Type B pancreatic cell (in vitro differentiated cells): Measurements from ENCODE around the gene ZNF646. TPM values are rescaled to one million over a fixed set of nuclear protein-coding genes. Genes with fewer than 3 reads are reported as not detected.

ENCODE experiments used
- DNase-seq: peaks from one replicate; pipeline ENCODE4 v3.0.0; 2021; ENCODE audit warnings: mixed read lengths; ENCODE audit not compliant: unreplicated experiment; ENCODE audit errors: extremely low spot score
- H3K27ac Mint-ChIP-seq: 2 replicates; pipeline ENCODE4 v1.8.0; 2021; ENCODE audit warnings: mild to moderate bottlenecking, mixed read lengths
- H3K27me3 Mint-ChIP-seq: 2 replicates; pipeline ENCODE4 v1.8.0; 2021; ENCODE audit warnings: mixed read lengths
- H3K36me3 Mint-ChIP-seq: 2 replicates; pipeline ENCODE4 v1.8.0; 2021; ENCODE audit warnings: mixed read lengths
- H3K4me1 Mint-ChIP-seq: one replicate; pipeline ENCODE4 v1.8.0; 2021; ENCODE audit warnings: mixed read lengths; ENCODE audit not compliant: unreplicated experiment
- H3K4me3 Mint-ChIP-seq: 2 replicates; pipeline ENCODE4 v1.8.0; 2021; ENCODE audit warnings: mild to moderate bottlenecking, mixed read lengths
- H3K9me3 Mint-ChIP-seq: 2 replicates; pipeline ENCODE4 v1.8.0; 2021; ENCODE audit warnings: mixed read lengths
- CTCF ChIP-seq: fragments of 200-600 bp; sonication (generic); conservative IDR thresholded peaks from 2 replicates; pipeline ENCODE4 v1.5.0; 2021; ENCODE audit warnings: antibody characterized with exemption, mild to moderate bottlenecking
- total RNA-seq: library from RNA; stranded (reverse); gene quantifications from 2 replicates; pipeline ENCODE4 v1.2.1, GENCODE V29; 2021; ENCODE audit warnings: low replicate concordance

ZNF646 gene
- total RNA-seq, 1 donor from 2014 or later, result 27.2 TPM

GRCh38 chr16:31080035-31080629 is 5.9 kb downstream of the ZNF646 start:
- Mint-ChIP-seq H3K27me3 (no peaks in the 10 kb centered on the region), H3K36me3 (peaks cover 5% of the 10 kb centered on the region), H3K4me3 (no peak overlapping the region), H3K9me3 (no peaks in the 10 kb centered on the region), H3K4me1 (peaks cover 6% of the 10 kb centered on the region), H3K27ac (no peak overlapping the region)
- no peak for DNase-seq
- TF ChIP-seq CTCF, result no peak

GRCh38 chr16:31080756-31081419 is 6.7 kb downstream of the ZNF646 start:
- Mint-ChIP-seq H3K27me3 (no peaks in the 10 kb centered on the region), H3K4me1 (peaks cover 5% of the 10 kb centered on the region), H3K36me3 (peaks cover 5% of the 10 kb centered on the region), H3K9me3 (no peaks in the 10 kb centered on the region), H3K4me3 (no peak overlapping the region), H3K27ac (no peak overlapping the region)
- no peak for TF ChIP-seq CTCF
- no peak for DNase-seq

GRCh38 chr16:31081428-31082351 is 7.5 kb downstream of the ZNF646 start:
- peaks cover 5% of the 10 kb centered on the region for H3K36me3 Mint-ChIP-seq
- no peak for DNase-seq
- H3K27me3 Mint-ChIP-seq, result no peaks in the 10 kb centered on the region
- no peak for TF ChIP-seq CTCF
- H3K4me3 Mint-ChIP-seq, result no peak overlapping the region
- H3K4me1 Mint-ChIP-seq, result peaks cover 5% of the 10 kb centered on the region
- H3K27ac Mint-ChIP-seq, result peak overlapping the region; percentile 20
- H3K9me3 Mint-ChIP-seq, result no peaks in the 10 kb centered on the region

GRCh38 chr16:31082368-31083045 is 8.3 kb downstream of the ZNF646 start:
- peaks cover 5% of the 10 kb centered on the region for H3K4me1 Mint-ChIP-seq
- H3K36me3 Mint-ChIP-seq, result peaks cover 5% of the 10 kb centered on the region
- no peaks in the 10 kb centered on the region for H3K9me3 Mint-ChIP-seq
- no peaks in the 10 kb centered on the region for H3K27me3 Mint-ChIP-seq
- no peak for TF ChIP-seq CTCF
- H3K27ac Mint-ChIP-seq, result peak overlapping the region; percentile 20
- H3K4me3 Mint-ChIP-seq, result no peak overlapping the region
- no peak for DNase-seq

GRCh38 chr16:31083081-31083480 is 8.9 kb downstream of the ZNF646 start:
- H3K27me3 Mint-ChIP-seq, result no peaks in the 10 kb centered on the region
- no peak overlapping the region for H3K4me3 Mint-ChIP-seq
- no peak overlapping the region for H3K27ac Mint-ChIP-seq
- no peaks in the 10 kb centered on the region for H3K9me3 Mint-ChIP-seq
- peaks cover under 1% of the 10 kb centered on the region for H3K36me3 Mint-ChIP-seq
- H3K4me1 Mint-ChIP-seq, result peaks cover 5% of the 10 kb centered on the region
- no peak for TF ChIP-seq CTCF
- no peak for DNase-seq
